ENCODE data around the gene MYADM. TPM values are rescaled to one million over a fixed set of nuclear protein-coding genes. Genes with fewer than 3 reads are reported as not detected.
A peak's percentile ranks its signal among the peaks of the same experiment; 100 is the strongest.

Gene MYADM
- total and polyA plus RNA-seq, 2 of the 13 experiments (the other 11 are each of a cell fraction or from before 2014, with no cell fraction given): 19.9 to 38.1 TPM

GRCh38 chr19:53865523-53865917 is 2.2 kb upstream of the MYADM start (continued):
- TF ChIP-seq ZSCAN12 (CRISPR knock-in tag; IDR thresholded peaks at IDR 0.05) (no peak; the same call in 1 of the 2 replicates), HDAC1 (CRISPR knock-in tag; IDR thresholded peaks at IDR 0.05) (no peak; the same call in 1 of the 2 replicates), SAFB2 (CRISPR knock-in tag; IDR thresholded peaks at IDR 0.05; ENCODE audit: borderline replicate concordance, low read depth) (no peak; the same call in 1 of the 2 replicates), KDM5B (CRISPR knock-in tag; IDR thresholded peaks at IDR 0.05; ENCODE audit: borderline replicate concordance) (no peak), ZNF552 (CRISPR knock-in tag; IDR thresholded peaks at IDR 0.05; ENCODE audit: borderline replicate concordance) (no peak), ZNF672 (CRISPR knock-in tag; IDR thresholded peaks at IDR 0.05) (no peak), ZNF3 (CRISPR knock-in tag; IDR thresholded peaks at IDR 0.05) (0 out of 2 replicates have a peak, but pooled peaks have one; percentile 8), KLF16 (CRISPR knock-in tag; IDR thresholded peaks at IDR 0.05) (peak in 1 of 2 experiments; percentile 41; a peak in 1 of 4 replicates), KLF13 (CRISPR knock-in tag; IDR thresholded peaks at IDR 0.05) (no peak), ARID5B (CRISPR knock-in tag; IDR thresholded peaks at IDR 0.05) (peak; percentile 60; the same call in 1 of the 2 replicates), ZNF564 (CRISPR knock-in tag; IDR thresholded peaks at IDR 0.05) (no peak), ZNF543 (CRISPR knock-in tag; IDR thresholded peaks at IDR 0.05) (peak; percentile 82; the same call in 1 of the 2 replicates), PRDM15 (CRISPR knock-in tag; IDR thresholded peaks at IDR 0.05) (no peak), FOXA1 (IDR thresholded peaks at IDR 0.05) (no peak), FOXA1 (CRISPR knock-in tag; IDR thresholded peaks at IDR 0.05) (peak; percentile 68), ATAD3A (CRISPR knock-in tag; IDR thresholded peaks at IDR 0.05) (no peak), KDM5A (IDR thresholded peaks at IDR 0.05; ENCODE audit: borderline replicate concordance, low read length) (no peak), ZNF614 (CRISPR knock-in tag; IDR thresholded peaks at IDR 0.05; ENCODE audit: borderline replicate concordance) (peak; percentile 13; the same call in 1 of the 2 replicates), TFAP4 (IDR thresholded peaks at IDR 0.05; ENCODE audit: borderline replicate concordance, low read depth) (peak; percentile 21; the same call in 1 of the 2 replicates), RNF219 (CRISPR knock-in tag; IDR thresholded peaks at IDR 0.05) (no peak), SIN3B (IDR thresholded peaks at IDR 0.05; ENCODE audit: low read length) (no peak)

Measured in HepG2 (cell line).